ENCODE measurements around the gene PHLDB1. TPM values are rescaled to one million over a fixed set of nuclear protein-coding genes. Genes with fewer than 3 reads are reported as not detected.

Gene PHLDB1
- total RNA-seq, 1 experiment from 2014 or later = 48.7 TPM

Small RNA genes lying within 50 kb of the gene (small RNA-seq; reads per million reads assigned to genes)
- gene RNU6-1157P (not detected), gene RNU6-376P (not detected)

Other genes starting within 250 kb of the PHLDB1 start
- 37.9 and 45.8 TPM in 2 replicates for gene UBE4A, start 248.0 kb upstream of the PHLDB1 start, total RNA-seq (2014; rRNA removed; shearing (Covaris generic))
- gene ATP5MG, start 206.0 kb upstream of the PHLDB1 start, total RNA-seq (2014; rRNA removed; shearing (Covaris generic)) = 139 and 211 TPM in 2 replicates
- gene KMT2A, start 171.1 kb upstream of the PHLDB1 start, total RNA-seq (2014; rRNA removed; shearing (Covaris generic)) = 24.2 and 24.6 TPM in 2 replicates
- gene TTC36, start 80.1 kb upstream of the PHLDB1 start, total RNA-seq (2014; rRNA removed; shearing (Covaris generic)) = 0.85 and 1.1 TPM in 2 replicates
- 10.1 and 12.3 TPM in 2 replicates for gene TMEM25, start 76.4 kb upstream of the PHLDB1 start, total RNA-seq (2014; rRNA removed; shearing (Covaris generic))
- gene IFT46, start 41.7 kb upstream of the PHLDB1 start, total RNA-seq (2014; rRNA removed; shearing (Covaris generic)) = 35.6 and 38.5 TPM in 2 replicates
- 85.4 and 116 TPM in 2 replicates for gene ARCN1, start 35.2 kb upstream of the PHLDB1 start, total RNA-seq (2014; rRNA removed; shearing (Covaris generic))
- not detected in 2 replicates for gene TREH, start 72.0 kb downstream of the PHLDB1 start, total RNA-seq (2014; rRNA removed; shearing (Covaris generic))
- gene DDX6, start 183.5 kb downstream of the PHLDB1 start, total RNA-seq (2014; rRNA removed; shearing (Covaris generic)) = 34.4 and 55.5 TPM in 2 replicates

Data from HT1080 (cell line).